HFF-Myc (cell line): ENCODE measurements around the gene SLC13A4.

ENCODE experiments used
- DNase-seq: peaks from one replicate; pipeline ENCODE4 v3.0.0-alpha.2; 2011; ENCODE audit warnings: low read depth; ENCODE audit errors: extremely low read depth
- H3K4me3 ChIP-seq: replicated peaks from 2 replicates; pipeline ENCODE4 v1.5.1; 2011; ENCODE audit warnings: low read depth, mild to moderate bottlenecking, control low read depth, low read length
- CTCF ChIP-seq: IDR thresholded peaks from 2 replicates; pipeline ENCODE4 v1.5.1; 2012; ENCODE audit warnings: mild to moderate bottlenecking, low read depth, low read length, control low read depth; ENCODE audit errors: missing control alignments

SLC13A4 gene

GRCh38 chr7:135661311-135662122, 66.5 kb downstream of the SLC13A4 start:
- no peak for TF ChIP-seq CTCF
- no peak for DNase-seq
- peak overlapping the region; percentile 69 for H3K4me3 ChIP-seq

GRCh38 chr7:135659159-135659846, 68.7 kb downstream of the SLC13A4 start:
- DNase-seq: no peak
- H3K4me3 ChIP-seq: no peak overlapping the region
- TF ChIP-seq CTCF: no peak

GRCh38 chr7:135658564-135658963, 69.4 kb downstream of the SLC13A4 start:
- H3K4me3 ChIP-seq: no peak overlapping the region
- DNase-seq: no peak
- no peak for TF ChIP-seq CTCF

- no peak for TF ChIP-seq CTCF
- DNase-seq: no peak
- H3K4me3 ChIP-seq: no peak overlapping the region
These were observed 74.5 kb downstream of the SLC13A4 start for GRCh38 chr7:135653340-135654080.

- no peak overlapping the region for H3K4me3 ChIP-seq
- no peak for TF ChIP-seq CTCF
- no peak for DNase-seq
These were observed 77.0 kb downstream of the SLC13A4 start for GRCh38 chr7:135650831-135651573.

GRCh38 chr7:135648235-135648634, 79.8 kb downstream of the SLC13A4 start:
- no peak for DNase-seq
- TF ChIP-seq CTCF: no peak
- H3K4me3 ChIP-seq: no peak overlapping the region
